Transverse colon (tissue), 4 donors: ENCODE results near the gene DIP2A.

Experiments used
- CTCF ChIP-seq, 5 experiments: fragments of 200-600 bp in 3 of 5; fragments of 450-650 bp in 2 of 5; sonication (generic) in 3 of 5; IDR thresholded peaks; 1 replicate in 2 of 5; 2 replicates in 3 of 5; pipeline ENCODE4 v1.5.1; 2016 to 2017; ENCODE audit warnings: antibody characterized with exemption in 5 of 5, inconsistent platforms in 3 of 5, mild to moderate bottlenecking in 2 of 5, moderate library complexity in 1 of 5
- POLR2AphosphoS5 ChIP-seq, 3 donors: sonication (generic); formaldehyde crosslinking; IDR thresholded peaks; one replicate each; pipeline ENCODE4 v1.6.1; 2016; ENCODE audit warnings: antibody characterized with exemption in 3 of 3

GRCh38 chr21:46443910-46444309 is 14.8 kb upstream of the DIP2A start:
- TF ChIP-seq CTCF (IDR thresholded peaks at IDR 0.05) (no peak), POLR2AphosphoS5 (IDR thresholded peaks at IDR 0.05) (no peak)
